ENCODE results near the gene ADCK1.
A peak's percentile ranks its signal among the peaks of the same experiment; 100 is the strongest.
"Not testable (repeated sequence)": the region's sequence is repeated elsewhere in the genome, so short reads cannot be mapped to it uniquely, and the experiment has no call there.

ADCK1 gene, protein sequence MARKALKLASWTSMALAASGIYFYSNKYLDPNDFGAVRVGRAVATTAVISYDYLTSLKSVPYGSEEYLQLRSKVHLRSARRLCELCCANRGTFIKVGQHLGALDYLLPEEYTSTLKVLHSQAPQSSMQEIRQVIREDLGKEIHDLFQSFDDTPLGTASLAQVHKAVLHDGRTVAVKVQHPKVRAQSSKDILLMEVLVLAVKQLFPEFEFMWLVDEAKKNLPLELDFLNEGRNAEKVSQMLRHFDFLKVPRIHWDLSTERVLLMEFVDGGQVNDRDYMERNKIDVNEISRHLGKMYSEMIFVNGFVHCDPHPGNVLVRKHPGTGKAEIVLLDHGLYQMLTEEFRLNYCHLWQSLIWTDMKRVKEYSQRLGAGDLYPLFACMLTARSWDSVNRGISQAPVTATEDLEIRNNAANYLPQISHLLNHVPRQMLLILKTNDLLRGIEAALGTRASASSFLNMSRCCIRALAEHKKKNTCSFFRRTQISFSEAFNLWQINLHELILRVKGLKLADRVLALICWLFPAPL

DNA sequence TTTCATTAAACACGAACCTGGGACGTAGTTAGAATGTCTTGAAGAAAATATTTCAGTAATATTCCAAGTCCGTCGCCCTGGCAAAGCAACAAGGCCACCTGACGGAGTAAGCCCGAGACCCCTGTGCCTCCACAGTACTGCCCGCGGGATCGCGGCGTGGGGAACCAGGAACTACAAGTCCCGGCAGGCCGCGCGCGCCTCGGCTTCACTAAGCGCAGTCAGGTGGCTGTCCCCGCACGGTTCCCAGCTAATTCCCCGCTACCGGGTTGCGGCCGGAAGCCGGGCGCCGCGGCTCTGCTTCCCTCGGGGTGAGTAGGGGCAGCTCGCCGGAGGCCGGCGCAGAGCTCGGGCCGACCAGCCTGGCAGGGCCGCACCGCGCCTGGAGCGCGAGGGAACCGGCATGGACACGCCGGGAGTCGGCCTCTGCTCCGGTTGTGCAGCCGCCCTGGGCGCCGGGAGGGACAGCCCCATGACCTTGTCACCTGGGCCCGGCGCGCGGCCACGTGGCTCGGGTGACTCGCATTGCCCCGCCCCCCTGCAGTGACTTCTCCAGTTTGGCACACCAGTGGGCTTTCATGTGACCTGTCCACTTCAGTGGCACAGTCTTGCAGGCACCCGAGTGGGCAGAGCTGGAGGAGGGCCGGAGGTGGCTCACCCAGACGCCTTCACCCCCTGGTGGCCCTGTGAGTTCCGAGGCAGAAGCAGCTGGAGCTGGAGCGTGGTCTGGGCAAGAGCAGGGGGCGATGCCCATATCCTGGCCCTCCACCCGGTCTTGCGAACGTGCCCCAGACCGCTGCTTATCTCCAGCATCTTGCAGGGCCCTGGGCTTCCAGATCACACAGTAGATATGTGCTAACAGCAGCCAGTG lies at the start of gene ADCK1:
Gene ADCK1 (plus strand): TSS at position 247 of the 868 bp plus-strand sequence. CDS start 18,870 bp downstream, outside the sequence.
- peak; percentile 59 for DNase-seq

DNA sequence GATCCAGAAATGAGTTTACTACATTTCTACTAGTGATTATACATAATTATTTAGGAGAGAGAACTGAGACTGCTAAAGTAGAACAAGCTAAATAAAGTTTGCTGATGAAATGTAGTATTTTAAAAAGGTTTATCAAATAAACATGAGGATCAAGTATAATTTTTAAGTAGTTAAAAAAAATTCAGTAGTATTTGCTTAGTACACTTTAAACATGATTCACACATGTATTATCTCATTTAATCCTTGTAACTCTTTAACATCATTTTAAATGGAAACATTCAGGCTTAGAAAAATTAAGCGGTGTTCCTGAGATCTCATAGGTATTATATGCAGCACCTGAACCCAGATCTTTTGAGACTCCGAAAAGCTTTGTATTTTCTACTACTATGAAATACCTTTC lies 47.6 kb upstream of the ADCK1 start:
- DNase-seq, result no peak

DNA sequence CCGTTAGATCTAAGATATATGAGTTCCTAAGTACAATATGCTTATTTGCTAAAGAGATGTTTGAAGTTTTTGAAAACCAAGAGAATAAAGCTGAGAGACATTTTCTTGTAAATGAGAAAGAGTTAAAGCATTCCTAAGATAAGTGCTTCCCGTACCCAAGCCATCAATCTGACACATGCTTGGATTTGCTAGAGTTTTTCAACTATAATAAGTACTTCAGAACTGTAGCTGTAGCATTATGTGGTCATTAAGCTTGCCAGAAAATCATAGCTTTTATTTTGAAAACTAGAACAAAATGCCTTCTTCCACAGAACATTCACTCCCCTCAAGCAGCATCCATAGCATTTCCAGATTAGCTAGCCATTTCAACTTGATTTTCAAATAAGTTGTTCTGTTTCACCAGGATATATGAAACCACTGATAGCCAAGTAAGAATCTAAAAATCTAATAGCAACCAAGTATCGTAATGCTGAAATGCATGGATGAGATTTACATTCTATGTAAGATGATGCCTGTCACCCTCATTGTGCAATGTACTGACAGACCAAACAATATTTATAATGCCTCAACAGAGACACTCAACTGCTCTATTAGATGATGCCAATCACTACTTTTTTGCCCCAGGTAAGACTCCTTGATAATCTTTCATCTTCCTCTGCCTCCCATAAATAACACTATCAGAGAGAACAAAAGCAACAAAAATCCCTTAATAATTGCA lies 47.0 kb upstream of the ADCK1 start:
- DNase-seq, result no peak

DNA sequence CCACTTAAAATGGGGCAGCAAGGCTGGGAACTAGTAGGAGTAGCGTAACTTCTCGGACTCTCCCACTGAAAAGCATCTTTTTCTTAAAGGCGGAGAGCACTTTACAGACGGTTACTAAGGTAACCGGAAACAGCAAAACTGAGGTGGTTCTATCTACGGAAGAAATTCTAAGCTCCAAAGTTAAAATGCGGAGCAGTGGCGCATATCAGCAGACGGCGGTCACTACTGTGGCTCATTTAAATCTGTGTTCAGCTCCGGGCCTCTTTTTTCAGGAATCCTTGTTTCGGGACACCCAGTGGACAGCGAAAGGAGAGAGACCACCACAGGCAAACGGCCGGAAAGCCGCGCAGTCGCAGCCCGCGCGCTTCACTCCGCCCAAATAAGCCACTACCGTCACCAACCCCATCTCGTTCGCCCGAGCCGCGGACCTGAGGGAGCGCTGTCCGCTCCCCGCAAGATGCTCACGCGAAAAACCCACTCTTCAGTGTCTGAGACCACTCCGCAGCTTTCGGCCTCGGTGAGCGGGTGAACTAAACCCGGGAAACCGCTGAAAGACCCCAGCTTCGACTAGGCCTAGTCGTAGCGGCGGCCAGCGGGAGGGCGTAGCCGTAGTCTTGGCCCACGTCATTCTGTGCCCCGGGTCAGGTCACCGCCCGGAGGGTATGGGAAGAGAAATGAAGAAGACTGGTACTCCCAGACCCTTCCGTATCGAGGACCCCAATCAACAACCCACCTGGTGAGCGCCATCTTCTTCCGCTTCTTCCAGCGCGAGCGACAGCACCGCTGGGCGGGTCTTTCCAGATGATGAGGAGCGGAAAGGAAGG lies 39.3 kb upstream of the ADCK1 start, which contains the start of gene SNW1:
Gene SNW1 (minus strand): TSS at position 776 of the 824 bp plus-strand sequence. CDS start 29 bp downstream, at position 747.
- DNase-seq, result peak; percentile 95

DNA sequence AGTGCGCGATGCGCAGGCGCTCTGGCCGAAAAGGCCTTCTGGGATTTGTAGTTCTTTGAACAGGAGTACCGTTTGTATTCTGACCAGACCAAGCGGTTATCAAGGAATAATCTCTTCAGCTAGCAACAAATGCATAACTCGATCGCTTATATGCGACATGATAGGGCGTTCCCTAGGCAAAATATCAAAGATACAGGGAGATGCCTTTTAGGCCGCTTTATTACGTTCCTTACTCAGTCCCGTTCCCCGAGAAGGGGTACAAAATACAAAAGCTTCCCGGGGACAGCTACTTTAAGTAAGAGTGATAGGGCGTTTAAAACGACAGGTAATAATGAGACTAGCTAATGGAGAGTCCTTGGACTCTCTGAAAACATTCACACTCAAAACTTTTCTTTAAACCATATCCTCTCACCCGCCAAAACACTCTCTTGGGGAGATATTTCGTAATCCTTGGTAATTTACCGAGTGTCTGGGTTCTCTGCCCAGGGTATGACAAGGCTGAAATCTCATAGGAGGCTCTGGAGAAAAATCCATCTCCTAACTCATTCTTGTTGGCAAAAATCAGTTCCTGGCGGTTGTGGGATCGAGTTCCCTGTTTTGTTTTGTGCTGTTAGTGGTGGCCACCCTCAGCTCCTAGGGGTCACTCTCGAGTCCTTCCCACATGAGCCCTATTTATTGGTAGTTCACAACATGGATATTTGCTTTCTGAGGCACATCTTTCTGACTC lies 38.5 kb upstream of the ADCK1 start:
- no peak for DNase-seq

DNA sequence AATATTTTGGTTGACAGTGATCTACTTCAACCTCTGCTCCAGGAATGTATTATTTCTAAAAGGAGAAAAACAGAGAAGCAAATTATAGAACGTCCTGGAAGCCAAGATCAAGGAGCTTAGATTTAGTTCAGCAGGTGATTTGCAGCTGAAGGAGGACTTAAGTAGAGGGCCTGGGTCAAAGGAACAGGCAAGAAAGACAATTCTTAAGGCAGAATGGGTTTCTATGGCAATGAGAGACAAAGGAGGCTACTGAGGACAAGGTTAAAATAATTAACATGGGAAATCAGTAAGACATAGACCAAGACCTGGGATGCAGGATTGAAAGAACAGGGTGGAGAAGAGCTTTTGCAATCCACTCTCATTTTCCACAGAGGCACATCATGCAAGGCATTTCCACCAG lies 36.6 kb upstream of the ADCK1 start:
- no peak for DNase-seq

DNA sequence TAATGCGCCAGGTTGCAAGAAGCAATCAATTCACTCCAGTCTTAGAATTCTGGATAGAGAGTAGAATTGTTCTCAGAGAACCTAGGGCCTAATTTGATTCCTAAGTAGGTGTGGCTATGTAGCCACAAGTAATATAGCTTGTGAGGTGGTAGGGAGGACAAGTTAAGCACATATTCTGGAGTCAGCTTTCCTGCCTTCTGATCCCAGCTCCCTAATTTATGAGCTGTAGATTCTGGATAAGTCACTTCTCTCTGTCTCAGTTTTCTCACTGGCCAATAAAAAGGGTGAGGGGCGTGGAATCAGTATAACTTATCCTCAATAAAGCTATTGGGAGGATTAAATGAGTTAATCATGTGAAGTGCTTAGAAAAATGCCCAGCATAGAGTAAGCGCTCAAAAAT lies 35.9 kb upstream of the ADCK1 start:
- no peak for DNase-seq

DNA sequence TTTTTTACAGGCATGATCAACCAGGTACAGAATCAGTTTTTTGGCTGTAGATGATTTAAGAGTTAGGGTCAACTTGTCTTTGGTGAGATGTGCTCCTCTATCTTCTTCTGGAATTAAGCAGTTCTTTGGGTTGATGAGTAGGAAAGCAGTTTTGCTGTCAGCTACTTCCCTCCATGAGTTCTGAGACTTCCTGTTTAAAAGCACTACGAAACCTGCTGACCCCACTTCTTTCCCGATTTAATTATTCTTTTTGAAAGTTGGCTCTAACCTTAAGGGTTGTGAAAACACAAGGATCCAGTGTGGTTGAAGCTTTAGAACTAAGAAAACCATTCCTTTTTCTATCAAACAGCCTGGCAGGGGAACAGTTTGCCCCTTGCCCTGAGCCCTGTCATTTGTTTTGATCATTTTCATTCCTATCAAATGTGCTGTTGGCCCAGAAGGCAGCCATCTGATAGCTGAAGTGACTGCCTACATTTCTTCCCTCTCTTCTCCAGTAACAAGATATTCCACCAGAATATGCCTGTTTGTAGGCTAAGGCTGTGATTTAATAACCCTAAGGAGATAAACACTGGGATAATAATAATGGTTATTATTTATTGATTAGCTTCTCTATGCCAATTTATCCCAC lies 31.4 kb upstream of the ADCK1 start:
- DNase-seq, result not testable (repeated sequence)

DNA sequence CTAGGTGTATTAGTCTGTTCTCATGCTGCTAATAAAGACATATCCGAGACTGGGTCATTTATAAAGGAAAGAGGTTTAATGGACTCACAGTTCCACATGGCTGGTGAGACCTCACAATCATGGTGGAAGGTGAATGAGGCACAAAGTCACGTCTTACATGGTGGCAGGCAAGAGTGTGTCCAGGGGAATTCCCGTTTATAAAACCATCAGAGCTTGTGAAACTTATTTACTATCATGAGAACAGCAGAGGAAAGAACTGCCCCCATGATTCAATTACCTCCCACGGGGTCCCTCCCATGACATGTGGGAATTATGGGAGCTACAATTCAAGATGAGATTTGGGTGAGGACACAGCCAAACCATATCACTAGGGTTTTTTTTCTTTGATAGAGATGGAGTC lies 25.9 kb upstream of the ADCK1 start:
- not testable (repeated sequence) for DNase-seq

DNA sequence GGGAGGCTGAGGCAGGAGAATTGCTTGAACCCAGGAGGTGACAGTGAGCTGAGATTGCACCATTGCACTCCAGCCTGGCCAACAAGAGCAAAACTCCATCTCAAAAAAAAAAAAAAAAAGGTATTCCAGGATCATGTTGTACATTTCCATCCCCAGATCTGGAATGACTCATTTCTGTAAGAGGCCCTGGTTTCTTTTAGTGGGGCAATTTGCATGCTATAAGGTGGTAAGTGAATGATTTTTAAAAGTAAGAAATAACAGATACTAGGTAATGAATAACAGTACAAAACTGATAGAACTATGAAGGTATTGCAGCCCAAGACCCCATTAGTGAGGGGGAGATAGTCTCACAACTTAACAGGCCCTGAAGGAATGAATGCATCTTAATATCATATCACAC lies 17.7 kb upstream of the ADCK1 start:
- DNase-seq, result no peak

DNA sequence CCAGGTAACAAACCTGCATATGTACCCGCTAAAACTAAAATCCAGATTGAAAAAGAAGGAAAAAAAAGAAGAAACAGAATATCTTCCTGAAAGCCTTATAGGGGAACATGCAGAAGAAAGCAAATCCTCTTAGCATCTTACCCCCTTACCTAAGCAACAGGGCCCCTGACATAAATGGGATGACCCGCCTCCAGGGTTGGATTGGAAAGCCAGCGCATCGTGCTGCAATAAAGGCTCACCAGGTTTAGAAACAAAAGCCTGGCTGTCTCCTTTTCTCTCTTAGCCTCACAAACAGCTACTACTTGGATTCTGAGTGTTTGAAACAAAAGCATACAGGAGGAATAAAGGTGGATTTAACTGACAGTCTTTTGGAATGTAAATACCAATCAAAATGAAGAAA lies 13.8 kb upstream of the ADCK1 start:
- no peak for DNase-seq

DNA sequence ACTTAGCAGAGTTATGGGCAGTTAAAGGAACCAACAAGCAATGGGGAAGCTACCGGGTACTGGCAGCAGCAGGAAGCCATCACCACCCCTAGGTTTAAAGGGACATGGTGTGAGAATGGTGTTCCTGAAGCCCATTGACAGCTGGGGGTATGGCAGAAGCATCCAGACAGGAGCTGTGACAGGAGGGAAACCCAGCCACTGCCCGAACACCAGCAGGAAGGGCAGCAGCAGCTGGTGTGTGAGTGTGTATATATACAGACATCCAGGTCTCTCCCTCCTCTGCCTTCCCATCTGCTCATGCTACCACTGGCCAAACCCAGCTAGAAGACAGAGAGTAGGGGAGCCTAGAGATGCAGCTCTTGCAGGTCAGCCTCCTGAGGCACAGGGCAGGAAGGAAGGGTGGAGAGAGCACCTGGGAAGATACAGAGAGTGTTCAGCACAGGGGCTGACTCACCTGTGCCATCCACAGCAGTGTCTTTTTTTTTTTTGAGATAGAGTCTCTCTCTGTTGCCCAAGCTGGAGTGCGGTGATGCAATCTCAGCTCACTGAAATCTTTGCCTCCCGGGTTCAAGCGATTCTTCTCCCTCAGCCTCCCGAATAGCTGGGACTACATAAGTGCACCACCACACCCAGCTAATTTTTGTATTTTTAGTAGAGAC lies 9.2 kb upstream of the ADCK1 start:
- no peak for DNase-seq

DNA sequence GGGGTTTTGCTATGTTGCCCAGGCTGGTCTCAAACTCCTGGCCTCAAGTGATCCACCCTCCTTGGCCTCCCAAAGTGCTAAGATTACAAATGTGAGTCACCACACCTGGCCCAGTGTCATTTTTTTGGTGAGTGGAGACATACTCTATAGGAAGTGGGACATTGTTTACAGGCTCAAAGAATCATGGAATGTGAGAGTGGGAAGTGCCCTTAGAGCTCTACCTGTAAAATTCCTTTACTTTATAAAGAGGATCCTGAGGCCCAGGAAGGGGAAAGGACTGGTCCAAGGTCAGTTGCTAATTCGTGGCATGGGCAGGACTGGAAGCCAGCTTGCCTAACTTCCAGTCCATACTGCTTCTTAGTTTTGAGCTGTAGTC lies 8.7 kb upstream of the ADCK1 start:
- no peak for DNase-seq

DNA sequence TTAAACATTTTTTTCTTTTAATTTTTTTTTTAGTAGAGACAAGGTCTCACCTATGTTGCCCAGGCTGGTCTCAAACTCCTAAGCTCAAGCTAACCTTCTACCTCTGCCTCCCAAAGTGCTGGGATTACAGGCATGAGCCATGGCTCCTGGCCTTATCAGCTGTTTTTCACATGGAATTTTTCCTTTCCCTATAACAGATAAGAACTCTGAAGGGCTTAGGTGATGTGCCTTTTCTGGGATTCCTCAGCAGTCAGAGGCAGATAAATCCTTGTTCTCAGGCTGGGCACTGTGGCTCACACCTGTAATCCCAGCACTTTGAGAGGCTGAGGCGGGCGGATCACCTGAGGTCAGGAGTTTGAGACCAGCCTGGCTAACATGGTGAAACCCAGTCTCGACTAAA lies 6.7 kb upstream of the ADCK1 start:
- not testable (repeated sequence) for DNase-seq

DNA sequence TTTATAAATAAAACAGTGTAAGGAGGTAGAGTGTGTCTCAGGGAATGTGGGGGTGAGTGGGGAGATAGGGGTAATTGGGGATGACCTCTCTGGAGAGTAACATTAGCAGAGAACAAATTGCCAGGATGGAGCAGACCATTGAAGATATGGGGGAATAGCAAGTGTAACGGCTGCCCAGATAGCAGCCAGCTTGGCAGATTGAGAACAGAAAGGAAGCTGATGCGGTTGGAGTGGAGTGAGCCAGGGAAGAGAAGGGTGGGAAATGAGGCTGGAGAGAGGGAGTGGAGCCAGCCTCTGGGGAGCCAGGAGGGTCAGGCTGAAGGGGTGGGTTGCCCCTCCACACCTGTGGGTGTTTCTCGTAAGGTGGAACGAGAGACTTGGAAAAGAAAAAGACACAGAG lies 5.6 kb upstream of the ADCK1 start:
- no peak for DNase-seq

DNA sequence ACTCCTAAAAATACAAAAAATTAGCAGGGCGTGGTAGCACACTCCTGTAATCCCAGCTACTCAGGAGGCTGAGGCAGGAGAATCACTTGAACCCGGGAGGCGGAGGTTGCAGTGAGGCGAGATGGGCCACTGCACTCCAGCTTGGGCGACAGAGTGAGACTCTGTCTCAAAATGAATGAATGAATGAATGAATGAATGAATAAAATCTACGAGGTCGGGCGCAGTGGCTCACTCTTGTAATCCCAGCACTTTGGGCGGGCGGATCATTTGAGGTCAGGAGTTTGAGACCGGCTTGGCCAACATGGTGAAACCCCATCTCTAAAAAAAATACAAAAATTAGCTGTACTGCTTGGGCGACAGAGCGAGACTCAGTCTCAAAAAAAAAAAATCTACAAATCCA lies 453 bp upstream of the ADCK1 start:
- DNase-seq, result not testable (repeated sequence)

DNA sequence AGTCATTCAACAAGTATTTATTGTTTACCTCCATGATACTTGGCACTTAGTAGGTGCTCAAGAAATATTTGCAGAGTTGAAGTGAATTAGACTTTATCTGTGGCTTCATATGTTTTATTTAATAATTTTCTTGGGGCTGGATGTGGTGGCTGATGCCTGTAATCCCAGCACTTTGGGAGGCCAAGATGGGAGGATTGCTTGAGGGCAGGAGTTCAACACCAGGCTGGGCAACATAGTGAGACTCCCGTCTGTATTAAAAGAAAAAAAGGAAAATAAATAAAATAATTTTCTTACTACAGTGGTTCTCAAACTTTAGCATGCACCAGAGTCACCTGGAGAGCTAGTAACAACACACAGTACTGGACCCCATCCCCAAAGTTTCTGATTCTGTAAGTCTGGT lies 905 bp downstream of the ADCK1 start:
- no peak for DNase-seq

DNA sequence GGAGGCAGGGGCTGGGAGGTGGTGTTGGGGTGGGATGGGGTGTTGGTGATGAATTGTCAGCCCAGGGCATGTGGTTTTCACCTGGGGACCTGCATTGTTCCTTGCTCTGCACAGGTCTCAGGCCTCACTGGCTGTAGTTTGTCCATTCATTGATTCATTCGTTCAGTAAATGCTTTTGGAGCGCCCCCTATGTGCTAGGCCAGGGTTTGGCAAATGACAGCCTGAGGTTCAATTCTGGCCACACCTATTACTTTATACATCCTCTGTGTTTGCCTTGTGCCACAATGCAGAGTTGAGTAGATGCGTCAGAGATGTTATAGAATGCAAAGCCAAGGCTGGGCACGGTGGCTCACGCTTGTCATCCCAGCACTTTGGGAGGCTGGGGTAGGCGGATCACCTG lies 4.7 kb downstream of the ADCK1 start:
- no peak for DNase-seq

DNA sequence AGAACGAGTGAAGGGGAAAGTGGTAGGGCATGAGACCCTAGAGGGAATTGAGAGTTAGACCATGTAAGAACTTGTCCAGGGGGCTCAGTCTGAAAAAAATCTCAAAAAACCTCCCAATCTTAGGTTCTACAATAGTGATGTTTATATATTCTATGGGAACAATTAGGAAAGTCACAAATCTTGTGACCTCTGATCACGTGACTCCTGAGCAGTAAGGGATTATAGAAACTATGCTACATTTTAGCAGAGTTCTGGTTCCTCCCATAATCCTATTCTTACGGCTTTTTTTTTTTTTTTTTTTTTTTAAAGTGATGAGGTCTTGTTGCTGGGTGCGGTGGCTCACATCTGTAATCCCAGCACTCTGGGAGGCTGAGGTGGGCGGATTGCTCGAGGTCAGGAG lies 5.8 kb downstream of the ADCK1 start:
- DNase-seq, result no peak

DNA sequence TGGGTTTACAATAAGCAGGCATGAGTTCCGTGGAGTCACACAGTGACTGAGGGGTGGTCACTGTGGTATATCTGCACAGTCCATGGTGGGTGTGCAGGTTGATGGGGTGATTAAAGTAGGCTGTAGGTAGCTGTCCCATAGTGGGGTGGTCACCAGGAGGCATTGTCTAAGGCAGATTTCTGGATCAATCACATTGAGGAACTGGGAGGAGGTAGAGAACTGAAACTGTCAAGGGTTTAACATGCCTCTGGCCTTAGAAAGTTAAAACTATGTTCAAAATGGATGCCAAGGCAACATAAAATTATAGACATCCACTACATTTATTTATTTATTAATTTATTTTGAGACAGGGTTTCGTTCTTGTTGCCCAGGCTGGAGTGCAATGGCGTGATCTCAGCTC lies 8.3 kb downstream of the ADCK1 start:
- no peak for DNase-seq
